Activated T-cell treated with anti-CD3 and anti-CD28 coated beads for 4 hours (primary cell): ENCODE results near the gene S100A10.

ENCODE experiments used
- DNase-seq: peaks from one replicate; pipeline ENCODE4 v3.0.0-alpha.2; 2020

The S100A10 gene

GRCh38 chr1:151960780-151961513, 32.7 kb downstream of the S100A10 start:
- no peak for DNase-seq

- no peak for DNase-seq
These were observed 34.7 kb downstream of the S100A10 start for GRCh38 chr1:151958959-151959358.

- DNase-seq: no peak
These were observed 36.6 kb downstream of the S100A10 start for GRCh38 chr1:151956957-151957497.

GRCh38 chr1:151953409-151954094, 40.1 kb downstream of the S100A10 start:
- DNase-seq: no peak

GRCh38 chr1:151952811-151953210, 40.8 kb downstream of the S100A10 start:
- DNase-seq: no peak

- no peak for DNase-seq
These were observed 44.1 kb downstream of the S100A10 start for GRCh38 chr1:151949371-151950193.

GRCh38 chr1:151948506-151948905, 45.2 kb downstream of the S100A10 start:
- DNase-seq: no peak

GRCh38 chr1:151947140-151947539, 46.5 kb downstream of the S100A10 start:
- DNase-seq: no peak

GRCh38 chr1:151945725-151946722, 47.6 kb downstream of the S100A10 start:
- DNase-seq: peak; percentile 69

GRCh38 chr1:151944857-151945575, 48.6 kb downstream of the S100A10 start:
- DNase-seq: no peak

GRCh38 chr1:151944126-151944856, 49.4 kb downstream of the S100A10 start:
- no peak for DNase-seq

GRCh38 chr1:151943591-151943990, 50.1 kb downstream of the S100A10 start:
- DNase-seq: no peak

- no peak for DNase-seq
These were observed 50.8 kb downstream of the S100A10 start for GRCh38 chr1:151942882-151943281.

- no peak for DNase-seq
These were observed 53.1 kb downstream of the S100A10 start for GRCh38 chr1:151940541-151940940.

GRCh38 chr1:151939779-151940178, 53.9 kb downstream of the S100A10 start:
- DNase-seq: no peak

GRCh38 chr1:151939141-151939540, 54.5 kb downstream of the S100A10 start:
- no peak for DNase-seq

- DNase-seq: no peak
These were observed 57.0 kb downstream of the S100A10 start for GRCh38 chr1:151936653-151937052.

- no peak for DNase-seq
These were observed 57.6 kb downstream of the S100A10 start for GRCh38 chr1:151935894-151936602.

- DNase-seq: no peak
These were observed 58.5 kb downstream of the S100A10 start for GRCh38 chr1:151935154-151935553.

- peak; percentile 27 for DNase-seq
These were observed 59.6 kb downstream of the S100A10 start for GRCh38 chr1:151934048-151934493.
